Neural cell (in vitro differentiated cells): ENCODE measurements around the gene DNM3. TPM values are rescaled to one million over a fixed set of nuclear protein-coding genes. Genes with fewer than 3 reads are reported as not detected.

Experiments used
- H2AFZ ChIP-seq: fragments of 200-600, 300-800 bp; sonication (generic), shearing (Covaris generic); 2 replicates; pipeline ENCODE4 v1.6.0; 2014; ENCODE audit warnings: low read depth, mild to moderate bottlenecking, antibody characterized with exemption, low read length, moderate library complexity
- H3F3A ChIP-seq: fragments of 200-600 bp; shearing (Covaris generic); 2 replicates; pipeline ENCODE4 v1.6.1; 2016; ENCODE audit warnings: mild to moderate bottlenecking, moderate library complexity, mixed read lengths, antibody characterized with exemption, low read length; ENCODE audit not compliant: insufficient read depth, poor library complexity, severe bottlenecking
- H3K27ac ChIP-seq: fragments of 200-600, 300-800 bp; sonication (generic), shearing (Covaris generic); 2 replicates; pipeline ENCODE4 v1.5.1; 2014; ENCODE audit warnings: mild to moderate bottlenecking, low read length, moderate library complexity
- H3K27me3 ChIP-seq: fragments of 300-800, 200-600 bp; sonication (generic), shearing (Covaris generic); 2 replicates; pipeline ENCODE4 v1.6.0; 2014; ENCODE audit warnings: mild to moderate bottlenecking, low read depth, low read length, moderate library complexity; ENCODE audit not compliant: insufficient read depth
- H3K36me3 ChIP-seq: fragments of 300-800, 200-600 bp; sonication (generic), shearing (Covaris generic); 2 replicates; pipeline ENCODE4 v1.5.1; 2014; ENCODE audit warnings: mild to moderate bottlenecking, antibody characterized with exemption, low read length, moderate library complexity; ENCODE audit not compliant: insufficient read depth
- H3K4me2 ChIP-seq: fragments of 300-800, 200-600 bp; sonication (generic), shearing (Covaris generic); 2 replicates; pipeline ENCODE4 v1.6.0; 2014; ENCODE audit warnings: mild to moderate bottlenecking, low read length
- H3K4me3 ChIP-seq: fragments of 300-800, 200-600 bp; sonication (generic), shearing (Covaris generic); 2 replicates; pipeline ENCODE4 v1.5.1; 2014; ENCODE audit warnings: mild to moderate bottlenecking, low read length, moderate library complexity
- H3K79me2 ChIP-seq: fragments of 200-600 bp; shearing (Covaris generic); replicated peaks from 2 replicates; pipeline ENCODE4 v1.6.0; 2014; ENCODE audit warnings: mild to moderate bottlenecking, low read length, moderate library complexity; ENCODE audit not compliant: insufficient read depth
- H3K9ac ChIP-seq: fragments of 300-800, 200-600 bp; sonication (generic), shearing (Covaris generic); 2 replicates; pipeline ENCODE4 v1.6.1; 2016; ENCODE audit warnings: mild to moderate bottlenecking, low read length, mixed read lengths
- H3K9me2 ChIP-seq: fragments of 200-600 bp; shearing (Covaris generic); 2 replicates; pipeline ENCODE4 v1.6.1; 2016; ENCODE audit warnings: mild to moderate bottlenecking, low read length, mixed read lengths; ENCODE audit not compliant: insufficient read depth
- H3K9me3 ChIP-seq: fragments of 200-600, 300-800 bp; sonication (generic), shearing (Covaris generic); 2 replicates; pipeline ENCODE4 v1.6.1; 2016; ENCODE audit warnings: mild to moderate bottlenecking, mixed run types, low read length, moderate library complexity, mixed read lengths
- H4K20me1 ChIP-seq: fragments of 200-600 bp; shearing (Covaris generic); 2 replicates; pipeline ENCODE4 v1.6.1; 2016; ENCODE audit warnings: mild to moderate bottlenecking, mixed run types; ENCODE audit not compliant: insufficient read depth
- CTCF ChIP-seq: fragments of 450-650 bp; IDR thresholded peaks from 2 replicates; pipeline ENCODE4 v1.5.1; 2014; ENCODE audit warnings: antibody characterized with exemption, mild to moderate bottlenecking, moderate library complexity; ENCODE audit not compliant: poor library complexity, severe bottlenecking
- EP300 ChIP-seq: fragments of 450-650 bp; conservative IDR thresholded peaks from 2 replicates; pipeline ENCODE4 v1.6.1; 2014; ENCODE audit warnings: antibody characterized with exemption, mild to moderate bottlenecking, moderate library complexity; ENCODE audit not compliant: poor library complexity, severe bottlenecking
- EZH2 ChIP-seq: fragments of 200-600, 300-800 bp; shearing (Covaris generic), sonication (generic); IDR thresholded peaks from 2 replicates; pipeline ENCODE4 v1.6.1; 2014; ENCODE audit warnings: antibody characterized with exemption, low read length, borderline replicate concordance, mild to moderate bottlenecking; ENCODE audit not compliant: insufficient read depth, poor library complexity, severe bottlenecking
- MXI1 ChIP-seq: fragments of 450-650 bp; conservative IDR thresholded peaks from 2 replicates; pipeline ENCODE4 v1.6.1; 2014; ENCODE audit warnings: antibody characterized with exemption, mild to moderate bottlenecking; ENCODE audit not compliant: poor library complexity, severe bottlenecking
- POLR2AphosphoS5 ChIP-seq: IDR thresholded peaks from 2 replicates; pipeline ENCODE4 v1.6.1; 2012
- RAD21 ChIP-seq: fragments of 450-650 bp; conservative IDR thresholded peaks from 2 replicates; pipeline ENCODE4 v1.6.1; 2014; ENCODE audit warnings: antibody characterized with exemption, mild to moderate bottlenecking, moderate library complexity
- SMC3 ChIP-seq: fragments of 450-650 bp; conservative IDR thresholded peaks from 2 replicates; pipeline ENCODE4 v1.6.1; 2014; ENCODE audit warnings: antibody characterized with exemption, mild to moderate bottlenecking, moderate library complexity; ENCODE audit not compliant: poor library complexity
- TAF1 ChIP-seq: IDR thresholded peaks from 2 replicates; pipeline ENCODE4 v1.6.1; 2012; ENCODE audit warnings: low read depth
- polyA plus RNA-seq: library from polyadenylated mRNA; depleted of rRNA; stranded (reverse); fragments of >200 nt; gene quantifications from 2 replicates; pipeline ENCODE4 v1.2.3, GENCODE V29; 2014
- TF ChIP-seq, protein P1 (sequence below): IDR thresholded peaks from 2 replicates; pipeline ENCODE4 v1.6.1; 2012; ENCODE audit warnings: borderline replicate concordance

DNM3 gene
- polyA plus RNA-seq, 1 donor from 2014 or later = 37.1 TPM

- Histone ChIP-seq H4K20me1 (no peaks in the 10 kb centered on the region), H2AFZ (no peak overlapping the region), H3F3A (no peaks in the 10 kb centered on the region), H3K79me2 (no peaks in the 10 kb centered on the region), H3K9me2 (no peaks in the 10 kb centered on the region), H3K27ac (no peak overlapping the region), H3K36me3 (no peaks in the 10 kb centered on the region), H3K27me3 (no peaks in the 10 kb centered on the region), H3K9ac (no peak overlapping the region), H3K4me3 (no peak overlapping the region), H3K4me2 (no peak overlapping the region), H3K9me3 (no peaks in the 10 kb centered on the region)
- no peak for TF ChIP-seq TAF1
- TF ChIP-seq MXI1 = no peak
- no peak for TF ChIP-seq EP300
- TF ChIP-seq, protein P1, sequence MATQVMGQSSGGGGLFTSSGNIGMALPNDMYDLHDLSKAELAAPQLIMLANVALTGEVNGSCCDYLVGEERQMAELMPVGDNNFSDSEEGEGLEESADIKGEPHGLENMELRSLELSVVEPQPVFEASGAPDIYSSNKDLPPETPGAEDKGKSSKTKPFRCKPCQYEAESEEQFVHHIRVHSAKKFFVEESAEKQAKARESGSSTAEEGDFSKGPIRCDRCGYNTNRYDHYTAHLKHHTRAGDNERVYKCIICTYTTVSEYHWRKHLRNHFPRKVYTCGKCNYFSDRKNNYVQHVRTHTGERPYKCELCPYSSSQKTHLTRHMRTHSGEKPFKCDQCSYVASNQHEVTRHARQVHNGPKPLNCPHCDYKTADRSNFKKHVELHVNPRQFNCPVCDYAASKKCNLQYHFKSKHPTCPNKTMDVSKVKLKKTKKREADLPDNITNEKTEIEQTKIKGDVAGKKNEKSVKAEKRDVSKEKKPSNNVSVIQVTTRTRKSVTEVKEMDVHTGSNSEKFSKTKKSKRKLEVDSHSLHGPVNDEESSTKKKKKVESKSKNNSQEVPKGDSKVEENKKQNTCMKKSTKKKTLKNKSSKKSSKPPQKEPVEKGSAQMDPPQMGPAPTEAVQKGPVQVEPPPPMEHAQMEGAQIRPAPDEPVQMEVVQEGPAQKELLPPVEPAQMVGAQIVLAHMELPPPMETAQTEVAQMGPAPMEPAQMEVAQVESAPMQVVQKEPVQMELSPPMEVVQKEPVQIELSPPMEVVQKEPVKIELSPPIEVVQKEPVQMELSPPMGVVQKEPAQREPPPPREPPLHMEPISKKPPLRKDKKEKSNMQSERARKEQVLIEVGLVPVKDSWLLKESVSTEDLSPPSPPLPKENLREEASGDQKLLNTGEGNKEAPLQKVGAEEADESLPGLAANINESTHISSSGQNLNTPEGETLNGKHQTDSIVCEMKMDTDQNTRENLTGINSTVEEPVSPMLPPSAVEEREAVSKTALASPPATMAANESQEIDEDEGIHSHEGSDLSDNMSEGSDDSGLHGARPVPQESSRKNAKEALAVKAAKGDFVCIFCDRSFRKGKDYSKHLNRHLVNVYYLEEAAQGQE = no peak
- TF ChIP-seq EZH2 = no peak
- TF ChIP-seq RAD21 = no peak
- no peak for TF ChIP-seq POLR2AphosphoS5
- TF ChIP-seq CTCF = no peak
- TF ChIP-seq SMC3 = no peak
These were observed 573.0 kb downstream of the DNM3 start for GRCh38 chr1:172414331-172414730.

GRCh38 chr1:172416496-172417035 lies 575.3 kb downstream of the DNM3 start:
- H4K20me1 ChIP-seq = no peaks in the 10 kb centered on the region
- H3K9ac ChIP-seq = no peak overlapping the region
- H3K27ac ChIP-seq = no peak overlapping the region
- no peaks in the 10 kb centered on the region for H3K9me2 ChIP-seq
- H3F3A ChIP-seq = no peaks in the 10 kb centered on the region
- no peaks in the 10 kb centered on the region for H3K36me3 ChIP-seq
- no peak overlapping the region for H3K4me2 ChIP-seq
- H3K9me3 ChIP-seq = no peaks in the 10 kb centered on the region
- no peak overlapping the region for H2AFZ ChIP-seq
- TF ChIP-seq POLR2AphosphoS5 (no peak), TAF1 (no peak), EP300 (no peak), CTCF (no peak)
- TF ChIP-seq, protein P1 = no peak
- H3K4me3 ChIP-seq = no peak overlapping the region
- no peaks in the 10 kb centered on the region for H3K79me2 ChIP-seq
- H3K27me3 ChIP-seq = no peaks in the 10 kb centered on the region
